Caki2 (cell line): ENCODE measurements around the gene MFAP4. TPM values are rescaled to one million over a fixed set of nuclear protein-coding genes. Genes with fewer than 3 reads are reported as not detected.

Experiments used
- DNase-seq: peaks from one replicate; pipeline ENCODE4 v3.0.0-alpha.2; 2015; ENCODE audit warnings: low read depth
- in situ Hi-C: cut with HindIII; loops from 2 replicates; pipeline ENCODE4 v1.10.0; 2016; ENCODE audit warnings: low sequenced_read_pairs, low pct_unique_long_range_greater_than_20kb, mixed read lengths
- total RNA-seq: library from RNA; depleted of rRNA; stranded (reverse); fragments of >200 nt; shearing (Covaris generic); gene quantifications from 2 replicates; pipeline ENCODE4 v1.2.3, GENCODE V29; 2014; ENCODE audit warnings: low replicate concordance

MFAP4 gene
- total RNA-seq, 1 experiment from 2014 or later, result not detected

GRCh38 chr17:19344311-19345066 lies 42.5 kb downstream of the MFAP4 start:
- in situ Hi-C loops, result no loop called here
- DNase-seq, result no peak

- in situ Hi-C loops, result no loop called here
- no peak for DNase-seq
Measured at GRCh38 chr17:19343671-19344151, 43.3 kb downstream of the MFAP4 start.

DNA sequence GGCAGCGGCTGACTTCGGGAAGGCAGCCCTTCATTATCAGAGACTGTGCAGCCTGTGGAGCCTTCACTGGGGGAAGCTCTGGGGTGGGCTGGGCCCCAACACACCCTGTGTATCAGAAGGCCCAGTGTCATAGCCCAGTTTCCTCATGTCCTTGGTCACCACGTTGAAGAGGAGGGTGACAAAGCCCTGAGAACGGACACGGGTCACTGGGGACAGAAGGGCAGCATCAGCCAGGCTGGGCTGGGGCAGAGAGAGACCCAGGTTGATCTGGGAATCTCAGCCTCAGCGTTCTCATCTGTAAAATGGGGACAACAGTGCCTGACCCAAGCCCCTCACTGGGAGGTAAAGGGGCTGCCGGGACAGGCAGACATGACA lies 43.7 kb downstream of the MFAP4 start:
- DNase-seq, result no peak
- in situ Hi-C loops, result no loop called here

DNA sequence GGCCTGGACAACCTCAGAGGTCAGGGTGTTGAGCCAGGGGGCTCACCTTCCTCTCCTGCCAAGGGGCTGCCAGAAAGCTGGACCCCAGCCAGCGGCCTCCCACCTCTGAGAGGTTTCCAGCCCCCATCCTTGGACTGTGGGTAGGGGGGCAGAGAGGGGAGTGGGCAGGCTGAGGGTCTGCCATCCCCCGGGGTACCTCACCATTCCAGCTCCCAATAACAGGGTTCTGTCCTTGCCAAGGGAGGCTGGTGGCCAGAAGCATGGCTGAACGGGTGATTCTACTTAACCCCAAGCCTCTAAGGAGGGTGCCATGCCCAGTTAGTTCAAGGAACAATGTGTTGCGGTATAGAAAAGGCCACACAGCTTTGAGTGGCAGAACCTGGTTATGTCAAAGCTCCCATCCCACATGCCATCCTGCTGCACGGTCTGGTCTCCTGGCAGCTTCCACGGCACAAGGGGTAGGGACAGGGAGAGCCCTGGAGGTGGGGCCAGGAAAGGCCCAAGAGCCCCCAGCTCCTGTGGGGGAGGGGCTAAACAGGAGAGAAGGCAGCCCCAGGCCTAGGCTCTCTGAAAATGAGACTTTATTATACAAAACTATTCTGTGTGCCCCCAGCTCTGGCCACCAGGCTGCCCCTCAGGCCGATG lies 44.3 kb downstream of the MFAP4 start:
- no peak for DNase-seq
- in situ Hi-C loops, result no loop called here

DNA sequence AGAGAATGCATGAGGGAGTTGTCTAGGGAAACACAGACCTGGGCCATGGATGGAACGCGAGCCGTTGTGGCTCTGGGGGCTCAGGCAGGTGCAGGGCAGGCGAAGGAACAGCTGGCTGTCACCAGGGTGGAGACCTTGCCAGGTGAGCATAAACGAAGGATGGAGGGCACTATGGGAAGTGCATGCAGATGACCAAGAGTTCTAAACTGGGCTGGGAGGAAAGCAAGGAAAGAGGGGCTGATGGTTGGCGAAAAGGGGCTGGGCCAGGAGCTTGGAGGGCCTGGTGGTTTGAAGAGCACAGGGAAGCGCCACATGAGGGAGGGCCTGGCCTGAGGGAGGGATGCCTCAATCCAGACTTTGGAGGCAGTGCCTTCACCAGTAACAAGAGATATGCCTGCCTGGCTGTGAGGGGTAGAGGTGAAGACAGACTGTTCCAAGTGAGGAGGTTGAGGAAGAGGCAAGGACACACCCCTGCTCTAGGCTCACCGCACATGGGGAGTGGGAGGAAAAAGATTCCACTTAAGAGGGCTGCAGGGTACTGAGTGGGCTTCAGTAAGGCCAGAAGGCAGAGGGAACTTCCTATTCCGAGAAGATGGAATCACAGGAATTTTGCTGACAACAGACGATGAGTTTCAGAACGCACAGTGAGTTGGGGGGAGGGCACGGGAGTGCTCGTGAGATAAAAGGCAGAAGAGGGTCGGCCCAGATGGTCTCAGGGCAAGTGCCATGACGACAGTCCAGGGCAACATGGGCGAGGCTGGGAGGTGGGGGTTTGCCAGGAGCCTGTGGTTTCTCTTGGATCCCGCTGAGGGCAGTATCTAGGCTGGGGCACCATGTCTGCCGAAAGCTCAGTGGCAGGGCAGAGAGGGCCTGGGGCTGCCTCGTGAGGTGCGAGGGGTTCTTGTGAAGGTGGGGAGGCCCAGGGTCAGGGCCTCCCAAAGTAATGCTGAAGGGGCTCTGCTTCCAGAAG lies 45.1 kb downstream of the MFAP4 start:
- in situ Hi-C loops, result no loop called here
- DNase-seq, result no peak

DNA sequence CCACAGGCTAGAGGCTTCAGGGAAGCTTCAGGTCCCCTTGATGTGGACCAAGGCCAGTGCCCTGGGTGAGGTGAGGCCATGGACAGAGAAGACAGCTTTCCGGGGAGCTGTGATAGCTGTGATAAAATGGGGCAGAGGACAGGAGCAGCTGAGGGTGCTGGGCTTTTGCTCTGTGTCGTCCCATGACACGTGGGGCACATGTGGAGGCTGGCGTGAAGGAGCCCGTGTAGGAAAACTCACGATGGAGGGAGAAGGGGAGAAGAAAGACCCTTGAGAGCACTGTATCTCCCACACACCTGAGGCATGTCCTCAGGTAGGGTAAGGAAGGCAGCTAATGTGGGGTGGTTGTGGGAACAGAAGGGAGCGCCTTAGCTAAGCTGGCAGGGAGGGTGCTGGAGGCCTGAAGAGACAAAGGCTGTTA lies 45.8 kb downstream of the MFAP4 start:
- DNase-seq, result no peak
- in situ Hi-C loops, result no loop called here

DNA sequence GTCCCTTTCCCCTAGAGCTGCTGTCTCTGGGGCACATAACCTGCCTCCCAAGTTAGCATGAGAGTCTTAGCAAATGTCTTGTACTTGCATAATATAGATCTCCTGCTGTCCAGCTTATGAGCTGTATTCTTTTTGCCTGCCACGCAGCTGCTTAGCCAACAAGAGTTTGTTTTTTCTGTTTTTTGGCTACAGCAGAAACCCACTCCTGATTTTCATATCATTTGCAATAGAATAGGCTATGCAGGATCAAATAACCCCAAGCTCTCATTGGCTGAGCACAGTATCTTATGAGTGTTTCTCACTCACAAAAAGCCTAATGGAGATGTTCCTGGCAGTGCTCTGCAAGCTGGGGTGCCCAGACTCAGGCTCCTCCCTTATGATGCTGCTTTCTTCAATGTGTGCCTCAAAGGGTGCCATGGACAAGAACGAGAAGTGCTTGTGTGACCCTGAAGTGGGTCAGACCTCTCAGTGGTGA lies 47.6 kb downstream of the MFAP4 start:
- in situ Hi-C loops, result no loop called here
- DNase-seq, result no peak

GRCh38 chr17:19338031-19338990 lies 48.7 kb downstream of the MFAP4 start:
- peak; percentile 30 for DNase-seq
- in situ Hi-C loops, result no loop called here

GRCh38 chr17:19337712-19338023 lies 49.3 kb downstream of the MFAP4 start:
- in situ Hi-C loops, result no loop called here
- no peak for DNase-seq

DNA sequence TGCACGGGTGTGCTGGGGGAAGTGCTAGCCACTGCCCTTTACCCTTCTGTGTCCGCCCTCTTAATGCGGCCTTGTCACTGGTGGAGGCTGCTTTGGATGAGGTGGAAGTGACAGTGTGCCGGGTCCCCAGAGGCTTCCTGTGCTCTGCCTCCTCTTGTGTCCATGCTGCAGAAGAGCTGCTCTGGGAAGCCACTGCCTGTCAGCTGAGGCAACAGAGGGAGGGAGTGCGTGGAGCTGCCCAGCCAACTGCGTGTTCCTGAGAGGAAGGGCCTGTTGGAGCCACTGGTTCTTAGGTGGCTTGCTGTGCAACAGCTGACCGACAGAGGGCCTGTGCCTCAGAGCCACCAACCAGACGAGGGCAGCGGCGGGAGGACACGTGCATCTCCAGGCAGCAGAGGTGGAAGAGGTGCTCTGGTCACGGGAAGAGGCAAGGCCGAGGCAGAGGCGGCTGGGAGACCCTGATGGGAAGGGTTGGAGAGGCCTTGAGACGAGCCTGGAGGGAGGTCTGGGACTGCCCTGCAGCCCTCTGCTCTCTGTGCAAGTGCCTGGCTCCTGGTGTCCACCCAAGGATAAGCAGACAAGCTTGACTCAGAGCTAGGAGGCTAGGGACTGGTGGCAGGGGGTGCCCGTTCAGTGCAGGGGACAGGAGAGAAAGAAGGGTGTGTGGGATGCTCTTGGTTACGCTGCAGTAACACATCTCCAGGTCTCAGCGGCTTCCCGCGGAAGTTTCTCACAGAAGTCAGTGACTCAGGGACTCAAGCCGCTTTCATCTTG lies 49.9 kb downstream of the MFAP4 start:
- in situ Hi-C loops, result no loop called here
- no peak for DNase-seq

GRCh38 chr17:19335951-19336631 lies 50.9 kb downstream of the MFAP4 start:
- in situ Hi-C loops, result no loop called here
- DNase-seq, result no peak

GRCh38 chr17:19334331-19334730 lies 52.7 kb downstream of the MFAP4 start:
- DNase-seq, result no peak

GRCh38 chr17:19333736-19334290 lies 53.2 kb downstream of the MFAP4 start:
- DNase-seq, result no peak
- in situ Hi-C loops, result no loop called here

More at GRCh38 chr17:19334331-19334730, 52.7 kb downstream of the MFAP4 start:
- in situ Hi-C loops, result no loop called here
